Activated CD4-positive, alpha-beta memory T cell treated with anti-CD3 and anti-CD28 coated beads for 36 hours (primary cell): Measurements from ENCODE around the gene GSTCD. TPM values are rescaled to one million over a fixed set of nuclear protein-coding genes. Genes with fewer than 3 reads are reported as not detected.
"Not testable (repeated sequence)": the region's sequence is repeated elsewhere in the genome, so short reads cannot be mapped to it uniquely, and the experiment has no call there.

Experiments used
- CTCF ChIA-PET: fragments of 350-600 bp; sonication (Branson Sonifier 250); formaldehyde crosslinking; loops from one replicate; lab custom pipeline; 2021; ENCODE audit warnings: antibody characterized with exemption, inconsistent platforms; lab: Charles Lee
- POLR2A ChIA-PET: fragments of 350-600 bp; sonication (Branson Sonifier 250); formaldehyde crosslinking; loops from one replicate; lab custom pipeline; 2021; ENCODE audit warnings: antibody characterized with exemption; lab: Charles Lee
- DNase-seq: peaks from one replicate; pipeline ENCODE4 v3.0.0-alpha.2; 2020
- H3K27ac Mint-ChIP-seq: one replicate; pipeline ENCODE4 v1.8.0; 2021; ENCODE audit warnings: mixed read lengths
- H3K27me3 Mint-ChIP-seq: one replicate; pipeline ENCODE4 v1.8.0; 2021; ENCODE audit warnings: mixed read lengths
- H3K36me3 Mint-ChIP-seq: one replicate; pipeline ENCODE4 v1.8.0; 2021; ENCODE audit warnings: mixed read lengths
- H3K4me1 Mint-ChIP-seq: one replicate; pipeline ENCODE4 v1.8.0; 2021; ENCODE audit warnings: low read depth, mixed read lengths
- H3K4me3 Mint-ChIP-seq: one replicate; pipeline ENCODE4 v1.8.0; 2021; ENCODE audit warnings: mild to moderate bottlenecking, mixed read lengths
- H3K9me3 Mint-ChIP-seq: one replicate; pipeline ENCODE4 v1.8.0; 2021; ENCODE audit warnings: mixed read lengths
- intact Hi-C: fragments of 100-400 bp; cut with micrococcal nuclease; formaldehyde crosslinking; loops from one replicate; pipeline ENCODE4 v1.15.1; 2023
- total RNA-seq, 2 experiments: library from RNA; stranded (reverse); gene quantifications; one replicate each; pipeline ENCODE4 v1.2.3, GENCODE V29; 2021

GSTCD gene
- total RNA-seq, 2 experiments from 2014 or later = 15.2 to 16.7 TPM

- H3K9me3 Mint-ChIP-seq = no peaks in the 10 kb centered on the region
- H3K36me3 Mint-ChIP-seq = peaks cover 22% of the 10 kb centered on the region
- no peak overlapping the region for H3K27ac Mint-ChIP-seq
- H3K4me1 Mint-ChIP-seq = no peaks in the 10 kb centered on the region
- intact Hi-C loops = no loop called here
- POLR2A ChIA-PET = no interaction called here
- CTCF ChIA-PET = no interaction called here
- H3K27me3 Mint-ChIP-seq = no peaks in the 10 kb centered on the region
- no peak overlapping the region for H3K4me3 Mint-ChIP-seq
- DNase-seq = no peak
These were observed 122.6 kb downstream of the GSTCD start for GRCh38 chr4:105831189-105831588.

- intact Hi-C loops = no loop called here
- ChIA-PET CTCF (no interaction called here), POLR2A (no interaction called here)
- H3K27ac Mint-ChIP-seq = no peak overlapping the region
- no peaks in the 10 kb centered on the region for H3K4me1 Mint-ChIP-seq
- H3K36me3 Mint-ChIP-seq = peaks cover 8% of the 10 kb centered on the region
- H3K9me3 Mint-ChIP-seq = no peaks in the 10 kb centered on the region
- no peaks in the 10 kb centered on the region for H3K27me3 Mint-ChIP-seq
- no peak for DNase-seq
- H3K4me3 Mint-ChIP-seq = no peak overlapping the region
These were observed 126.6 kb downstream of the GSTCD start for GRCh38 chr4:105835177-105835576.

GRCh38 chr4:105836537-105836936 is 128.0 kb downstream of the GSTCD start:
- Mint-ChIP-seq H3K36me3 (peaks cover 8% of the 10 kb centered on the region), H3K9me3 (no peaks in the 10 kb centered on the region), H3K27ac (no peak overlapping the region), H3K4me3 (no peak overlapping the region), H3K27me3 (no peaks in the 10 kb centered on the region), H3K4me1 (no peaks in the 10 kb centered on the region)
- ChIA-PET POLR2A (no interaction called here), CTCF (no interaction called here)
- no peak for DNase-seq
- intact Hi-C loops = no loop called here

DNA sequence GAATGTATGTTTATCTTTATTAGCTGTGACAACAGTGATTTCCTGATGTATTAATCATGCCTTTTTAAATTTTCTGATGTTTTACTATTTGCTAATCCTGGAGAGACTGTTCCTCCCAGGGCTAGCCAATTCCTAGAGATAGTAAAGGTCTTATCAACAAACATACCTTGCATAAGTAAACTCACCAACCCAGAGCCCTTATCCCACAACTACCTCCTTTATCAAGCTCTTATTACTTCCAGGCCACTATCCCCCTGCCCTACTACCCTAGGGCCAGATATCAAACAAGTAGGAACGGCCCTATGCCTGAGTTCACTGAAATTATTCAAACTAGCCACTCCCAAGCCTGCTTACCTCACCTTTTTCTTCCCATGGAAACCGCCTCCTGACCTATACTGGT is 128.5 kb downstream of the GSTCD start:
- no peak for DNase-seq
- Mint-ChIP-seq H3K27me3 (no peaks in the 10 kb centered on the region), H3K27ac (no peak overlapping the region), H3K4me3 (no peak overlapping the region), H3K4me1 (no peaks in the 10 kb centered on the region), H3K9me3 (no peaks in the 10 kb centered on the region), H3K36me3 (peaks cover 8% of the 10 kb centered on the region)
- intact Hi-C loops = no loop called here
- ChIA-PET CTCF (no interaction called here), POLR2A (no interaction called here)

DNA sequence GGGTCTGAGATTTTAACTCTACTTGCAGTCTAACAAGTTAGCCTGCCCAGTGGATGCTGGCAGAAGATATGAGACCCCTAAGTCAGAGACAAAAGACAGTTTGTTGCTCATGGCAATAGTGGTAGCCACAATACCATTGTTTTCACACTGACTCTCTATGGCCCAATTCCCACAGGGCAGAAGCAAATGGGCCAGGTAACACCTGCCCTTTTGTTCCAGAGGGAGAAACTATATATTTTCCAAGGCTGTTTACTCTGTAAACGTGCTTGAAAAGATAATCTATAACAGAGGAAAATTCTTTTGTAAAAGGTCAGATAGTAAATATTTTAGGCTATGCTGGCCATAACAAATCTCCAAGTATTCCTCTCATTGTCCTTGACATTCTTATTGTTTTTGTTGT is 129.5 kb downstream of the GSTCD start:
- peaks cover 8% of the 10 kb centered on the region for H3K36me3 Mint-ChIP-seq
- CTCF ChIA-PET = no interaction called here

DNA sequence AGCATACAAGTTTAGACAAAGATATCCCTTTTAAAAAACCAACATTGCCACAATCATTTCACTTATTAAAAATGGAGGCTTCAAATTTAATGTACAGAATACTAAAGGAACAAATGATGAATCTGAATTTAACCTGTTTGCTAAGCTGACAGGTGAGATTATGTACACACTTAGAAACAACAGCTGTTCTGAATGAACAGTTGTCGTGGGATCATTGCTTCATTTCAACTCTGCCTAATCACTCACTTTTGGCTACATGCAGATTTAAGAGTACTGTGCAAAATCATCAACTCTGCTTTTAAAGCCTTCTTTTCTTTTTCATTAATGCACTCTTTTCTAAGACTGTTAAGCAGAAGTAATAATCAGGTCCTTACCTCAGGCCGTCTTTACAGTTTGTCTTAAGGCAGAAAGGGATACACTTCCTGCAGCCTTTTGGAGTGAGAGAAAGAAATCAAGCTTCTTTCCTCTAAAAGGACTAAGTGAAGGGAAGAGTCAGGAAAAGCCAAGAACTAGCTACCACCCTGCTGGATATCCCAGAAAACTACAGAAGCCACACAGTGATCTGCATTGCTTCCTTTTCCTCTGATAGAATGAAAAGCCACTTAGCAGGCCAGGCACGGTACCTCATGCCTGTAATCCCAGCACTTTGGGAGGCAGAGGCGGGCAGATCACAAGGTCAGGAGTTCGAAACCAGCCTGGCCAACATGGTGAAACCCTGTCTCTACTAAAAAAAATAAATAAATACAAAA is 132.0 kb downstream of the GSTCD start:
- POLR2A ChIA-PET = no interaction called here
- intact Hi-C loops = no loop called here
- no peak overlapping the region for H3K4me3 Mint-ChIP-seq

More for the DNA sequence above, 129.5 kb downstream of the GSTCD start:
- no peak for DNase-seq
- Mint-ChIP-seq H3K4me1 (no peaks in the 10 kb centered on the region), H3K9me3 (no peaks in the 10 kb centered on the region), H3K27me3 (no peaks in the 10 kb centered on the region), H3K27ac (no peak overlapping the region), H3K4me3 (no peak overlapping the region)
- intact Hi-C loops = no loop called here
- POLR2A ChIA-PET = no interaction called here

DNA sequence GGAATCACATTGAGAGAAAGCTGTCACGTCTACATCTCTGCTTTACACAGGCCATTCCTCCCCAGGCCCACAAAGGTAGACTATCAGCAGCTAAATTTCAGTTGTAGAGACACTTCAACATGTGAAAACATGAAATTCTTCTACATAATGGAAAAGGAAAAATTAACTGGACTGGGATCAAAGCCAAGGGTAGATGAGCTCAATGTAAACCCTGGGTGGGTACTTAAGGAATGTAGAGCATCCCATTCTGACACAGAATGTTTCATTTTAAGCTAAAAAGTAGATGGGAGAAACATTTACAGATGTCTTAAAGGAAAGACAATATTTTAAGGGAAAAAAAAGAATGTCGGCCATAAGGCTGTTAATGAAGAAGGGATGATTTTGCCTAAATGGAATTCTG is 135.4 kb downstream of the GSTCD start:
- ChIA-PET POLR2A (no interaction called here), CTCF (no interaction called here)
- H3K9me3 Mint-ChIP-seq = no peaks in the 10 kb centered on the region
- no peak for DNase-seq
- H3K4me3 Mint-ChIP-seq = no peak overlapping the region
- peaks cover 12% of the 10 kb centered on the region for H3K36me3 Mint-ChIP-seq
- no peak overlapping the region for H3K27ac Mint-ChIP-seq
- H3K4me1 Mint-ChIP-seq = no peaks in the 10 kb centered on the region
- intact Hi-C loops = no loop called here
- no peaks in the 10 kb centered on the region for H3K27me3 Mint-ChIP-seq

More for the DNA sequence above, 132.0 kb downstream of the GSTCD start:
- H3K9me3 Mint-ChIP-seq = no peaks in the 10 kb centered on the region
- H3K27ac Mint-ChIP-seq = no peak overlapping the region
- no peak for DNase-seq
- H3K27me3 Mint-ChIP-seq = no peaks in the 10 kb centered on the region
- H3K36me3 Mint-ChIP-seq = peaks cover 17% of the 10 kb centered on the region
- no peaks in the 10 kb centered on the region for H3K4me1 Mint-ChIP-seq
- CTCF ChIA-PET = no interaction called here

DNA sequence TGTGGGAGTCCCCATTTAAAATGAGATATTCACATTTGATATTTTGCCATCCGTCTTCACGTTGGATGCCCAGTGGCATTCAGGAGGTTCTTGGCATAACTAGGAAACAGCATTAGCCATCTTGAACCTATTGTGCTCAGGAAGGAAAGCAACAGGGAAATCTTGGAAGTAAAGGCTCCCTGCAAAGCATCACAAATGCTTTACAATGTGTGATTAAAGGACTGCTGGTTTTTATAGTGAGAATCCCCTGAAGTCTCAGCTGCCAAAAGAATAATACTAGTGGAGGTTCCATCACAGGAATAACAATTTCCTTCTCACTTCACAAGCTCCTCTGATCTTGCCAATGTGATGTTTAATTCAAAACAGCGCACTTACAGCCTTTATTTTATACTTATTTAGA is 137.0 kb downstream of the GSTCD start:
- Mint-ChIP-seq H3K4me3 (no peak overlapping the region), H3K9me3 (no peaks in the 10 kb centered on the region), H3K36me3 (peaks cover 12% of the 10 kb centered on the region), H3K27me3 (no peaks in the 10 kb centered on the region), H3K27ac (no peak overlapping the region), H3K4me1 (no peaks in the 10 kb centered on the region)
- intact Hi-C loops = no loop called here
- no peak for DNase-seq
- ChIA-PET CTCF (no interaction called here), POLR2A (no interaction called here)

DNA sequence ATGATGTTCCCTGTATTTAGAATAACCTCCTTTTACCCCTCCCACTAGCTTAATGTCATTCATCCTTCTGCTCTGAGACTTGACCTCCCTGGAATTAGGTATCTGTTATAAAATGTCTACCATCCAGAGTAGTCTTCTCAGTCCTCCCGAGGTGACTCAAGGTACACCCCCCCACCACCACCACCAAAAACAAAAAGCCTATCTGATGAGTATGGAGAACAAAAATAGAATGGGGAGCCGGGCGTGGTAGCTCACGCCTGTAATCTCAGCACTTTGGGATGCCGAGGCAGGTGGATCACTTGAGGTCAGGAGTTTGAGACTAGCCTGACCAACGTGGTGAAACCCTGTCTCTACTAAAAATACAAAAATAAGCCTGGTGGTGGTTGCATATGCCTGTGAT is 139.8 kb downstream of the GSTCD start:
- DNase-seq, H3K9me3 Mint-ChIP-seq, intact Hi-C loops, H3K36me3 Mint-ChIP-seq, H3K27ac Mint-ChIP-seq, H3K4me3 Mint-ChIP-seq, CTCF ChIA-PET, H3K4me1 Mint-ChIP-seq, POLR2A ChIA-PET, H3K27me3 Mint-ChIP-seq: not testable (repeated sequence)

- intact Hi-C loops = no loop called here
- Mint-ChIP-seq H3K9me3 (peaks cover 17% of the 10 kb centered on the region), H3K27ac (no peak overlapping the region), H3K27me3 (no peaks in the 10 kb centered on the region), H3K4me1 (no peaks in the 10 kb centered on the region), H3K36me3 (peaks cover 10% of the 10 kb centered on the region), H3K4me3 (no peak overlapping the region)
- ChIA-PET POLR2A (no interaction called here), CTCF (no interaction called here)
- no peak for DNase-seq
These were observed 142.6 kb downstream of the GSTCD start for GRCh38 chr4:105851196-105851595.

GRCh38 chr4:105852230-105852629 is 143.6 kb downstream of the GSTCD start:
- intact Hi-C loops, H3K4me3 Mint-ChIP-seq, CTCF ChIA-PET, H3K27me3 Mint-ChIP-seq, POLR2A ChIA-PET, H3K27ac Mint-ChIP-seq, H3K4me1 Mint-ChIP-seq, DNase-seq: not testable (repeated sequence)
- H3K9me3 Mint-ChIP-seq = peaks cover 25% of the 10 kb centered on the region
- peaks cover 15% of the 10 kb centered on the region for H3K36me3 Mint-ChIP-seq

- no peaks in the 10 kb centered on the region for H3K4me1 Mint-ChIP-seq
- H3K27me3 Mint-ChIP-seq = no peaks in the 10 kb centered on the region
- H3K9me3 Mint-ChIP-seq = peaks cover 48% of the 10 kb centered on the region
- ChIA-PET CTCF (no interaction called here), POLR2A (no interaction called here)
- DNase-seq = no peak
- H3K36me3 Mint-ChIP-seq = peaks cover 18% of the 10 kb centered on the region
- no peak overlapping the region for H3K4me3 Mint-ChIP-seq
- no peak overlapping the region for H3K27ac Mint-ChIP-seq
- intact Hi-C loops = no loop called here
These were observed 150.0 kb downstream of the GSTCD start for GRCh38 chr4:105858466-105859040.

DNA sequence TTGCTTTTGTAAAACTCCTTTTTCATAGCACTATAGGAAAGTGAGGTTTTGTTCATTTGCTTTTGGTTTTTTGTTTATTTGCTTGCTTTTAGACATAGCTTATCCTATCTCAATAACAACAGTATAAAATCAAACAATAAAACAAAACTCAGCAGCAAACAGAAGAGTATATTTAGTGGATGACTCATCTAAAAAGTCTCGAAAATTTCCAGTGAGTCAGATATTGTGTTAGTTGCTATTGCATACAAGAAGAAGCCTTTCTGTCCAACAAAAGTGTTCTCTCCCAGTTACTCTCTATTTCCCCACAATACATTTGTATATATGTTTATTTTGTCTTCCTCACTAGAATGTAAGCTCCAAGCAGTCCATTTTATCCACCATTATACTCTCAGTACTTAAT is 150.6 kb downstream of the GSTCD start:
- ChIA-PET POLR2A (no interaction called here), CTCF (no interaction called here)
- no peak for DNase-seq
- Mint-ChIP-seq H3K27ac (no peak overlapping the region), H3K27me3 (no peaks in the 10 kb centered on the region), H3K36me3 (peaks cover 15% of the 10 kb centered on the region), H3K4me3 (no peak overlapping the region), H3K4me1 (no peaks in the 10 kb centered on the region), H3K9me3 (peaks cover 50% of the 10 kb centered on the region)
- intact Hi-C loops = no loop called here
